ENCODE data around the gene PPP1R37. TPM values are rescaled to one million over a fixed set of nuclear protein-coding genes. Genes with fewer than 3 reads are reported as not detected.

The PPP1R37 gene
- total RNA-seq, 1 experiment from 2014 or later: 20.4 TPM

- BruUV-seq (replicated peaks): no TSS peak
- Histone ChIP-seq H3K9me3 (ENCODE audit: control insufficient read depth, insufficient read depth, low read depth, low read length) (no peaks in the 10 kb centered on the region), H3K27me3 (ENCODE audit: control insufficient read depth, insufficient read depth, low read length) (no peaks in the 10 kb centered on the region), H3K27ac (ENCODE audit: low read length) (no peak overlapping the region), H3K4me3 (ENCODE audit: low read depth in 2 of 2, low read length in 2 of 2) (no peak overlapping the region), H3K4me1 (ENCODE audit: control insufficient read depth, insufficient read depth, low read length) (no peaks in the 10 kb centered on the region), H3K36me3 (ENCODE audit: control insufficient read depth, insufficient read depth, low read length) (no peaks in the 10 kb centered on the region)
- POLR2A ChIA-PET: no interaction called here
- in situ Hi-C loops (cut with HindIII; ENCODE audit: low pct_unique_long_range_greater_than_20kb, low sequenced_read_pairs) (no loop called here), intact Hi-C loops (cut with micrococcal nuclease; ENCODE audit: unreplicated experiment) (no loop called here)
- TF ChIP-seq SIN3A (IDR thresholded peaks at IDR 0.05; ENCODE audit: borderline replicate concordance, insufficient read depth, low read depth, low read length) (no peak), POLR2AphosphoS5 (IDR thresholded peaks at IDR 0.05; ENCODE audit: low read depth, low read length) (no peak), TCF7L2 (IDR thresholded peaks at IDR 0.05; ENCODE audit: low read depth, low read length) (no peak), REST (IDR thresholded peaks at IDR 0.05; ENCODE audit: insufficient read depth in 1 of 2, low read depth in 2 of 2, low read length in 1 of 2) (no peak), CTCF (IDR thresholded peaks at IDR 0.05) (no peak)
- ATAC-seq: no peak
- DNase-seq (ENCODE audit: low read depth, low spot score): no peak
- CTCF ChIA-PET: no interaction called here
Measured at GRCh38 chr19:45130236-45130635, 37.3 kb downstream of the PPP1R37 start.

GRCh38 chr19:45130888-45131615, 38.1 kb downstream of the PPP1R37 start:
- BruUV-seq (replicated peaks): no TSS peak
- ChIA-PET CTCF (no interaction called here), POLR2A (interaction anchor here (0.7 kb wide), 1 partner anchor 42 kb away, joined by 3 read pairs; no protein-coding TSS in a partner anchor)
- TF ChIP-seq TCF7L2 (IDR thresholded peaks at IDR 0.05; ENCODE audit: low read depth, low read length) (no peak), SIN3A (IDR thresholded peaks at IDR 0.05; ENCODE audit: borderline replicate concordance, insufficient read depth, low read depth, low read length) (no peak), POLR2AphosphoS5 (IDR thresholded peaks at IDR 0.05; ENCODE audit: low read depth, low read length) (no peak), CTCF (IDR thresholded peaks at IDR 0.05) (no peak; the same call in 1 of the 2 replicates), REST (IDR thresholded peaks at IDR 0.05; ENCODE audit: insufficient read depth in 1 of 2, low read depth in 2 of 2, low read length in 1 of 2) (no peak)
- H3K27me3 ChIP-seq (ENCODE audit: control insufficient read depth, insufficient read depth, low read length): no peaks in the 10 kb centered on the region
- intact Hi-C loops (cut with micrococcal nuclease; ENCODE audit: unreplicated experiment) (no loop called here), in situ Hi-C loops (cut with HindIII; ENCODE audit: low pct_unique_long_range_greater_than_20kb, low sequenced_read_pairs) (no loop called here)
- H3K4me1 ChIP-seq (ENCODE audit: control insufficient read depth, insufficient read depth, low read length): no peaks in the 10 kb centered on the region
- H3K4me3 ChIP-seq (ENCODE audit: low read depth in 2 of 2, low read length in 2 of 2): no peak overlapping the region
- ATAC-seq: peak; percentile 83
- DNase-seq (ENCODE audit: low read depth, low spot score): no peak
- no peaks in the 10 kb centered on the region for H3K9me3 ChIP-seq (ENCODE audit: control insufficient read depth, insufficient read depth, low read depth, low read length)
- H3K27ac ChIP-seq (ENCODE audit: low read length): no peak overlapping the region
- no peaks in the 10 kb centered on the region for H3K36me3 ChIP-seq (ENCODE audit: control insufficient read depth, insufficient read depth, low read length)
